ENCODE data around the gene HTR3B. TPM values are rescaled to one million over a fixed set of nuclear protein-coding genes. Genes with fewer than 3 reads are reported as not detected.

HTR3B gene
- polyA plus RNA-seq, 2 of the 4 experiments (the other 2 are of a cell fraction) = not detected

DNA sequence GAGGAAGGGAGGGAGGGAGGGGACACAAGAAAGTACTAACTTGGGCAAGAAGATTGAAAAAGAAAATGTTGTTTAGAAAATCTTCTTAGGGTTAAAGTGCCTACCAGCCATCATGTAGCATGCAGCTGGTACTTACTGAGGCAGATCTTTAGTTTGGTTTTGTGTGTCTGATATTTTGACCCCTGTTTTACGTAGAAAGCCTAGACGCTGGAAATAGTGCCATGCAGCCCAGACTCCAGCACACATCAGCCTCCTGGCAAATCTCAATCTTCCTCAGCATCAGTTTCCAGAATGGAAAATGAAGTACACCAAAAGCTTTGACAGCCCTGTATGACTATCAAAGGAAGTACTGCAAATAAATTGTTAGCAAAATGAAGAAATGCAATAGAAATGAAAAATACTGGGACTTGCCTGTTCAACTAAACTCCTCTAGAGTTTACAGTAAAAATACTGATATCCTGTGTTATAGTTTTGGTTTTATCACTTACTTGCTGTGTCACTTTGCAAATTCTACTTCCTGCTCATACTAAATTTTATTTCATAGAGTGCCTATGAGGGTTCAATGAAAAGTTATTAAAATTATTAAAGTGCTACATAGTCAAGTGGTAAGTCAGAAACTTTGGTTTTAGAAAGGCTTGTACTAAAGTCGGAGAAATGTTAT, 36.6 kb upstream of the HTR3B start:
- Histone ChIP-seq H3K4me3 (no peak overlapping the region), H3K27ac (no peak overlapping the region), H3K4me2 (no peak overlapping the region), H3K9me3 (no peaks in the 10 kb centered on the region), H3K4me1 (peaks cover under 1% of the 10 kb centered on the region; the same call in 2 of the 3 replicates)
- POLR2A ChIA-PET = no interaction called here
- DNase-seq (ENCODE audit: low read depth in 1 of 2, low spot score in 1 of 2) (no peak), FAIRE-seq (no peak), ATAC-seq (no peak)
- CTCF ChIA-PET = interaction anchor here (0.6 kb wide), 1 partner anchor 1579 kb away, joined by 3 read pairs; no protein-coding TSS in a partner anchor
- TF ChIP-seq RAD21 (conservative IDR thresholded peaks at IDR 0.05 in 1 of 2, IDR thresholded peaks at IDR 0.05 in 1 of 2) = no peak
- WGBS (ENCODE audit: missing lambda C conversion rate) = 84% methylated on average over 3 of the region's 3 CpGs

DNA sequence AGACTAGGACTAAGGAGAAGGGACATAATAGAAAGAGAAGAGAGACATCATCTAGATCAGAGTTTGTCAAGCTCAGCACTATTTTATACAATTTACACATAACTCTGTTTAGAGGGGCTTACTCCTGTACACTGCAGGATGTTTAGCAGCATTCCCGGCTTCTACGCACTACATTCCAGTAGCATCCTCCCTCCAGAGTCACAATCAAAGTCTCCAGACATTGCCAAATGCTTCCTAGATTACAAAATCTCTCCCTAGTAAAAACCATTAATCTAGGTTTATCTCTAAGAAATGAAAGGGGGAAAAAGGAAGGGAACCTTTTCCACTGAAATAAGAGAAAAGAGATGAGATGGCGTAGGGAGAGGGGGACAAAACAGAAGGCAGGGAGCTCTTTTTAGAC, 33.3 kb upstream of the HTR3B start:
- no peak overlapping the region for H3K4me3 ChIP-seq
- DNase-seq (ENCODE audit: low read depth in 1 of 2, low spot score in 1 of 2) = no peak
- WGBS (ENCODE audit: missing lambda C conversion rate) = 93% methylated on average over 3 of the region's 3 CpGs
- TF ChIP-seq SMC3 (IDR thresholded peaks at IDR 0.05) = no peak
- TF ChIP-seq JUNB (IDR thresholded peaks at IDR 0.05) = no peak
- TF ChIP-seq RNF2 (IDR thresholded peaks at IDR 0.05; ENCODE audit: borderline replicate concordance, low read depth) = no peak
- TF ChIP-seq MAFK (IDR thresholded peaks at IDR 0.05; ENCODE audit: partially characterized antibody) = no peak
- no peak for TF ChIP-seq NFE2L2 (conservative IDR thresholded peaks at IDR 0.05; ENCODE audit: low read length)
- no peak for TF ChIP-seq HOXB13 (CRISPR knock-in tag; IDR thresholded peaks at IDR 0.05; ENCODE audit: low read depth)
- TF ChIP-seq, protein P1, sequence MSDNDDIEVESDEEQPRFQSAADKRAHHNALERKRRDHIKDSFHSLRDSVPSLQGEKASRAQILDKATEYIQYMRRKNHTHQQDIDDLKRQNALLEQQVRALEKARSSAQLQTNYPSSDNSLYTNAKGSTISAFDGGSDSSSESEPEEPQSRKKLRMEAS (IDR thresholded peaks at IDR 0.05) = no peak
- TF ChIP-seq GATA3 (IDR thresholded peaks at IDR 0.05; ENCODE audit: borderline replicate concordance) = no peak
- TF ChIP-seq CHD2 (IDR thresholded peaks at IDR 0.05; ENCODE audit: low read length, partially characterized antibody) = no peak
- no peak for TF ChIP-seq CBX8 (IDR thresholded peaks at IDR 0.05)
- no peak for TF ChIP-seq HEYL (CRISPR knock-in tag; IDR thresholded peaks at IDR 0.05)
- TF ChIP-seq POLR2A (IDR thresholded peaks at IDR 0.05; ENCODE audit: low read length) = no peak
- TF ChIP-seq EHF (CRISPR knock-in tag; IDR thresholded peaks at IDR 0.05) = no peak
- TF ChIP-seq TFCP2L1 (CRISPR knock-in tag; IDR thresholded peaks at IDR 0.05) = no peak
- no peak for TF ChIP-seq ZSCAN20 (CRISPR knock-in tag; IDR thresholded peaks at IDR 0.05)
- no peak for TF ChIP-seq NR3C1 (IDR thresholded peaks at IDR 0.05)
- no peak for TF ChIP-seq RFX5 (IDR thresholded peaks at IDR 0.05)
- TF ChIP-seq BCL3 (IDR thresholded peaks at IDR 0.05) = no peak
- no peak for TF ChIP-seq ATOH8 (CRISPR knock-in tag; IDR thresholded peaks at IDR 0.05; ENCODE audit: low read depth)
- no peak for TF ChIP-seq SREBF2 (IDR thresholded peaks at IDR 0.05)
- CTCF ChIA-PET = interaction anchor here (0.6 to 1.0 kb wide), 2 partner anchors 17 to 1058 kb away, joined by 3 read pairs; no protein-coding TSS in a partner anchor
- no peak for ATAC-seq
- no peak overlapping the region for H3K4me2 ChIP-seq
- POLR2A ChIA-PET = no interaction called here
- no peaks in the 10 kb centered on the region for H3K9me3 ChIP-seq
- H3K27ac ChIP-seq = no peak overlapping the region
- no peak for FAIRE-seq
- peaks cover 11% of the 10 kb centered on the region; the same call in 2 of the 3 replicates for H3K4me1 ChIP-seq

- H3K4me1 ChIP-seq = peaks cover 11% of the 10 kb centered on the region; the same call in 2 of the 3 replicates
- TF ChIP-seq GATA3 (IDR thresholded peaks at IDR 0.05; ENCODE audit: borderline replicate concordance) (no peak), KDM5A (IDR thresholded peaks at IDR 0.05) (no peak), CBX2 (IDR thresholded peaks at IDR 0.05; ENCODE audit: borderline replicate concordance, low read depth) (no peak)
- CTCF ChIA-PET = interaction anchor here (0.5 to 1.0 kb wide), 2 partner anchors 67 to 374 kb away, joined by 3 read pairs; no protein-coding TSS in a partner anchor
- H3K9me3 ChIP-seq = no peaks in the 10 kb centered on the region
- no peak for FAIRE-seq
- no peak overlapping the region for H3K4me3 ChIP-seq
- WGBS (ENCODE audit: missing lambda C conversion rate) = 58% methylated on average over 5 of the region's 5 CpGs
- ATAC-seq = no peak
- no peak overlapping the region for H3K27ac ChIP-seq
- POLR2A ChIA-PET = no interaction called here
- no peak for DNase-seq (ENCODE audit: low read depth in 1 of 2, low spot score in 1 of 2)
- peak overlapping the region; percentile 69 for H3K4me2 ChIP-seq
Measured at GRCh38 chr11:113873236-113873626, 31.4 kb upstream of the HTR3B start.
